Mesenchymal stem cell (in vitro differentiated cells and primary cell): ENCODE measurements around the gene JMY.
"Not testable (repeated sequence)": the region's sequence is repeated elsewhere in the genome, so short reads cannot be mapped to it uniquely, and the experiment has no call there.

Experiments
- DNase-seq: peaks from one replicate; pipeline ENCODE4 v3.0.0-alpha.2; 2013
- H2AFZ ChIP-seq: one replicate; pipeline ENCODE4 v1.6.1; 2013; ENCODE audit warnings: low read depth, mild to moderate bottlenecking, control low read depth, inconsistent platforms, low read length, moderate library complexity
- H2AK5ac ChIP-seq: 2 replicates; pipeline ENCODE4 v1.6.1; 2013; ENCODE audit warnings: low read length, moderate library complexity, mild to moderate bottlenecking, inconsistent platforms; ENCODE audit not compliant: severe bottlenecking
- H2BK120ac ChIP-seq: one replicate; pipeline ENCODE4 v1.6.1; 2013; ENCODE audit warnings: low read depth, mild to moderate bottlenecking, inconsistent platforms, low read length, moderate library complexity
- H2BK12ac ChIP-seq, 2 experiments: one replicate each; pipeline ENCODE4 v1.6.1; 2013; ENCODE audit warnings: inconsistent platforms in 2 of 2, low read length in 2 of 2, mild to moderate bottlenecking in 2 of 2, moderate library complexity in 2 of 2, control low read depth in 1 of 2
- H2BK15ac ChIP-seq: one replicate; pipeline ENCODE4 v1.6.1; 2013; ENCODE audit warnings: mild to moderate bottlenecking, low read depth, inconsistent platforms; ENCODE audit not compliant: poor library complexity, severe bottlenecking
- H2BK5ac ChIP-seq: 2 replicates; pipeline ENCODE4 v1.6.1; 2013; ENCODE audit warnings: low read depth, mild to moderate bottlenecking, low read length, control low read depth, inconsistent platforms; ENCODE audit not compliant: poor library complexity, severe bottlenecking
- H3K14ac ChIP-seq, 2 experiments: one replicate each; pipeline ENCODE4 v1.6.1; 2013; ENCODE audit warnings: inconsistent platforms in 2 of 2, low read length in 2 of 2, control low read depth in 1 of 2, mild to moderate bottlenecking in 1 of 2, moderate library complexity in 1 of 2
- H3K18ac ChIP-seq, 2 experiments: one replicate each; pipeline ENCODE4 v1.6.1; 2013; ENCODE audit warnings: inconsistent platforms in 2 of 2, low read length in 2 of 2, control low read depth in 1 of 2, low read depth in 1 of 2, mild to moderate bottlenecking in 1 of 2
- H3K23ac ChIP-seq, 2 experiments: one replicate each; pipeline ENCODE4 v1.6.1; 2013; ENCODE audit warnings: inconsistent platforms in 2 of 2, low read length in 2 of 2, mild to moderate bottlenecking in 2 of 2, moderate library complexity in 2 of 2, control low read depth in 1 of 2
- H3K27ac ChIP-seq: 2 replicates; pipeline ENCODE4 v1.5.1; 2013; ENCODE audit warnings: mild to moderate bottlenecking, moderate library complexity, low read length, control low read depth, inconsistent platforms; ENCODE audit not compliant: poor library complexity, severe bottlenecking
- H3K27me3 ChIP-seq, 2 experiments: 2 replicates each; pipeline versions ENCODE4 v1.6.1 to v1.7.0; 2013; ENCODE audit warnings: low read length in 2 of 2, mild to moderate bottlenecking in 2 of 2, moderate library complexity in 2 of 2, control low read depth in 1 of 2, inconsistent platforms in 1 of 2; ENCODE audit not compliant: control insufficient read depth in 1 of 2, insufficient read depth in 1 of 2
- H3K36me3 ChIP-seq, 2 experiments: 2 replicates each; pipeline versions ENCODE4 v1.6.1 to v1.7.0; 2013; ENCODE audit warnings: low read length in 2 of 2, control low read depth in 1 of 2, inconsistent platforms in 1 of 2, low read depth in 1 of 2, mild to moderate bottlenecking in 1 of 2; ENCODE audit not compliant: insufficient read depth in 2 of 2, control insufficient read depth in 1 of 2
- H3K4ac ChIP-seq, 2 experiments: one replicate each; pipeline ENCODE4 v1.6.1; 2013; ENCODE audit warnings: inconsistent platforms in 2 of 2, low read length in 2 of 2, mild to moderate bottlenecking in 2 of 2, moderate library complexity in 2 of 2, control low read depth in 1 of 2, low read depth in 1 of 2
- H3K4me1 ChIP-seq: 2 replicates; pipeline ENCODE4 v1.6.1; 2013; ENCODE audit warnings: low read depth, low read length, control low read depth; ENCODE audit not compliant: control insufficient read depth, insufficient read depth
- H3K4me2 ChIP-seq: 2 replicates; pipeline ENCODE4 v1.6.1; 2013; ENCODE audit warnings: low read length, mild to moderate bottlenecking, inconsistent platforms; ENCODE audit not compliant: poor library complexity, severe bottlenecking
- H3K4me3 ChIP-seq, 2 experiments: 2 replicates each; pipeline versions ENCODE4 v1.5.1 to v1.7.0; 2013; ENCODE audit warnings: low read length in 2 of 2, mild to moderate bottlenecking in 2 of 2, control low read depth in 1 of 2, low read depth in 1 of 2; ENCODE audit not compliant: insufficient read depth in 1 of 2
- H3K79me1 ChIP-seq: replicated peaks from 2 replicates; pipeline ENCODE4 v1.6.1; 2013; ENCODE audit warnings: mild to moderate bottlenecking, control low read depth, low read length, inconsistent platforms; ENCODE audit not compliant: poor library complexity, severe bottlenecking
- H3K9ac ChIP-seq: 2 replicates; pipeline ENCODE4 v1.7.0; 2013; ENCODE audit warnings: mild to moderate bottlenecking, low read length, moderate library complexity
- H3K9me3 ChIP-seq: 2 replicates; pipeline ENCODE4 v1.7.0; 2013; ENCODE audit warnings: mild to moderate bottlenecking, low read length; ENCODE audit not compliant: control insufficient read depth
- H4K8ac ChIP-seq: one replicate; pipeline ENCODE4 v1.6.1; 2013; ENCODE audit warnings: inconsistent platforms, mild to moderate bottlenecking, low read length, moderate library complexity
- H4K91ac ChIP-seq: one replicate; pipeline ENCODE4 v1.6.1; 2013; ENCODE audit warnings: mild to moderate bottlenecking, low read length, inconsistent platforms
- whole genome bisulfite sequencing: methylation state at CpG from one replicate; pipeline ENCODE4 v1.1.7; 2013; ENCODE audit warnings: mixed read lengths; 5-methylcytosine and 5-hydroxymethylcytosine counted together

JMY gene

GRCh38 chr5:79243224-79243623, 7.3 kb downstream of the JMY start:
- Histone ChIP-seq H3K9me3 (no peaks in the 10 kb centered on the region), H3K4me1 (peaks cover 2% of the 10 kb centered on the region), H2BK15ac (no peak overlapping the region), H2BK5ac (no peak overlapping the region), H3K18ac (no peak overlapping the region), H2BK12ac (no peak overlapping the region), H3K79me1 (peaks cover 14% of the 10 kb centered on the region), H3K36me3 (no peaks in the 10 kb centered on the region), H3K4me2 (no peak overlapping the region), H4K8ac (no peak overlapping the region), H3K9ac (no peak overlapping the region), H3K27me3 (no peaks in the 10 kb centered on the region), H2AK5ac (no peak overlapping the region), H2AFZ (no peak overlapping the region), H2BK120ac (no peak overlapping the region), H3K4me3 (no peak overlapping the region), H3K27ac (no peak overlapping the region), H3K4ac (no peak overlapping the region), H3K23ac (no peak overlapping the region), H4K91ac (no peak overlapping the region), H3K14ac (no peak overlapping the region)
- WGBS, result no CpG with 5 or more reads among the region's 1 CpG
- no peak for DNase-seq

DNA sequence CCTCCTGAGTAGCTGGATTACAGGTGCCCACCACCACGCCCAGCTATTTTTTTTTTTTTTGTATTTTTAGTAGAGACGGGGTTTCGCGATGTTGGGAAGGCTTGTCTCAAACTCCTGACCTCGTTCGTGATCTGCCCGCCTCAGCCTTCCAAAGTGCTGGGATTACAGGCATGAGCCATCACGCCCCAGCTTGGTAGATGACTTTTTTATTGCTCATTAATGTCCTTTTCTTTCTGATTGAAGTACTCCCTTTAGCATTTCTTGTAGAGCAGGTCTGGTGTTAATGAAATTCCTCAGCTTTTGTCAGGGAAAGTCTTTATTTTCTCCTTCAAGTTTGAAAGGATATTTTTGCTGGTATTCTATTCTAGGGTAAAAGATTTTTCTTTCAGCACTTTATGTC, 18.1 kb downstream of the JMY start:
- H3K4me1 ChIP-seq, result not testable (repeated sequence)

DNA sequence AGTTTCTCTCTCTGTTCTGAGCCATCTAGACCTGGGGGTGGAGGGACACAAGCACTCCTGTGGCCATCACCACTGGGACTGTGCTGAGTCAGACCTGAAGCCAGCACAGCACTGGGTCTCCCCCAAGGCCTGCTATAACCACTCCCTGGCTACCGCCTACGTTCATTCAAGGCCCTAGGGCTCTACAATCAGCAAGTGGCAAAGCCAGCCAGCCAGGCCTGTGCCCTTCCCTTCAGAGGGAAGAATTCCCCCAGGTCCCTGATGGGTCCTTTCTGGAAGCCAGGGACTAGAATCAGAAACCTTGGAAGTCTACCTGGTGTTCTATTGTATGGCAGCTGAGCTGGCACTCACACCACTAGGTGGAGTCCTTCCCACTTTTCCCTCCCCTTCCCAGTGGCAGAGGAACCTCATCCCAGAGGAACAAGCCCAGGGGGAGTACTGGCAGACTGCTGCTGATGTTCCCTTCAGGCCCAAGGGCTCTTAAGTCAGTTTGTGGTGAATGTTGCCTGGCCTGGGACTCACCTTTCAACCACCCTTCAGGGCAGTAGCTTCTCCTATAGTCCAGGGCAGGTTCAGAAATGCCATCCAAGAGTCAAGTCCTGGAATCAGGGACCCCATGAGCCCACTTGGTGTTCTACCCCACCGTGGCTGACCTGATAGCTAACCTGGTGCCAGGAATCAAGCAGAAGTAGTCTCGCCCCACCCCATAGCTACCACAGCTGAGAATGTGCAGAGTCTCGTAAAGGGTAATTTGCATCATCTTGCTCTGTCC, 20.0 kb downstream of the JMY start:
- Histone ChIP-seq H3K14ac (no peak overlapping the region), H2AFZ (no peak overlapping the region), H3K4me2 (no peak overlapping the region), H2BK12ac (no peak overlapping the region), H3K4me3 (no peak overlapping the region), H3K9ac (no peak overlapping the region), H2BK5ac (no peak overlapping the region), H2AK5ac (no peak overlapping the region), H3K27me3 (no peaks in the 10 kb centered on the region), H4K8ac (no peak overlapping the region), H4K91ac (no peak overlapping the region), H3K18ac (no peak overlapping the region), H3K4me1 (no peaks in the 10 kb centered on the region), H3K23ac (no peak overlapping the region), H3K9me3 (no peaks in the 10 kb centered on the region), H2BK15ac (peak overlapping the region; percentile 8), H3K36me3 (no peaks in the 10 kb centered on the region), H3K79me1 (peaks cover 43% of the 10 kb centered on the region), H2BK120ac (no peak overlapping the region), H3K4ac (no peak overlapping the region), H3K27ac (no peak overlapping the region)
- peak; percentile 59 for DNase-seq
- WGBS, result 100% methylated on average over 3 of the region's 5 CpGs

More for the DNA sequence above, 18.1 kb downstream of the JMY start:
- not testable (repeated sequence) for H3K36me3 ChIP-seq, H3K27me3 ChIP-seq, H2AK5ac ChIP-seq, H2BK5ac ChIP-seq, H2BK12ac ChIP-seq, DNase-seq, H2BK15ac ChIP-seq, H4K91ac ChIP-seq, H3K4me2 ChIP-seq, H2AFZ ChIP-seq, H4K8ac ChIP-seq, H3K18ac ChIP-seq, H3K9ac ChIP-seq, H3K14ac ChIP-seq, H3K4ac ChIP-seq, H3K9me3 ChIP-seq, H3K27ac ChIP-seq, H2BK120ac ChIP-seq, H3K23ac ChIP-seq, H3K4me3 ChIP-seq
- H3K79me1 ChIP-seq, result peaks cover 36% of the 10 kb centered on the region
- 93% methylated on average over 7 of the region's 8 CpGs for WGBS

- Histone ChIP-seq H2BK120ac (no peak overlapping the region), H3K36me3 (no peaks in the 10 kb centered on the region), H2BK5ac (no peak overlapping the region), H3K18ac (no peak overlapping the region), H3K27ac (no peak overlapping the region), H3K9ac (no peak overlapping the region), H3K4ac (no peak overlapping the region), H4K8ac (no peak overlapping the region), H3K79me1 (peaks cover 47% of the 10 kb centered on the region), H2AFZ (no peak overlapping the region), H4K91ac (no peak overlapping the region), H3K27me3 (no peaks in the 10 kb centered on the region), H3K4me1 (no peaks in the 10 kb centered on the region), H3K9me3 (no peaks in the 10 kb centered on the region), H2AK5ac (no peak overlapping the region), H2BK12ac (no peak overlapping the region), H3K23ac (no peak overlapping the region), H3K14ac (no peak overlapping the region), H3K4me3 (no peak overlapping the region), H3K4me2 (no peak overlapping the region), H2BK15ac (no peak overlapping the region)
- no peak for DNase-seq
- 87% methylated on average over 4 of the region's 4 CpGs for WGBS
Measured at GRCh38 chr5:79256563-79256962, 20.6 kb downstream of the JMY start.
